ENCODE results near the gene SCNN1A. TPM values are rescaled to one million over a fixed set of nuclear protein-coding genes. Genes with fewer than 3 reads are reported as not detected.
A peak's percentile ranks its signal among the peaks of the same experiment; 100 is the strongest.

Gene SCNN1A
- total RNA-seq, 1 donor from 2014 or later = 20.3 TPM

DNA sequence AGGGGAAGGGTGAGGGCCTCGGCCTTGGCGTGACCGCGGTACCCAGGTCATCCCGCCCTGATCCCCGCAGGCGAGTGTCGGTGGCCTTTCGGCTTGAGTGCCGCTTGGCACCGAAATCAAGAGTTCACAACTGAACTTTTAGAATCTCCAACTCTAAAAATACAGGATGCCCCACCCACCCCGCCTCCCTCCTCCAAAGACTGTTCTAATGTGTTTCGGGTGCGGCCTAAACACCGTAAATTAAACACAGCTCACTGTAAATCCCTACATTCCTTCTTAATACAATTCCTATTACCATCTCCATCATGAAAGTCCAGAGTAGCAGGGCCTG, 11.4 kb downstream of the SCNN1A start:
- Mint-ChIP-seq H3K4me1 (peaks cover 13% of the 10 kb centered on the region), H3K36me3 (no peaks in the 10 kb centered on the region), H3K4me3 (peak overlapping the region; percentile 52), H3K27ac (peak overlapping the region; percentile 54), H3K9me3 (no peaks in the 10 kb centered on the region), H3K27me3 (ENCODE audit: low read depth) (no peaks in the 10 kb centered on the region)
- DNase-seq (ENCODE audit: low spot score in 2 of 2, unreplicated experiment in 2 of 2) = no peak
- TF ChIP-seq, protein P1, sequence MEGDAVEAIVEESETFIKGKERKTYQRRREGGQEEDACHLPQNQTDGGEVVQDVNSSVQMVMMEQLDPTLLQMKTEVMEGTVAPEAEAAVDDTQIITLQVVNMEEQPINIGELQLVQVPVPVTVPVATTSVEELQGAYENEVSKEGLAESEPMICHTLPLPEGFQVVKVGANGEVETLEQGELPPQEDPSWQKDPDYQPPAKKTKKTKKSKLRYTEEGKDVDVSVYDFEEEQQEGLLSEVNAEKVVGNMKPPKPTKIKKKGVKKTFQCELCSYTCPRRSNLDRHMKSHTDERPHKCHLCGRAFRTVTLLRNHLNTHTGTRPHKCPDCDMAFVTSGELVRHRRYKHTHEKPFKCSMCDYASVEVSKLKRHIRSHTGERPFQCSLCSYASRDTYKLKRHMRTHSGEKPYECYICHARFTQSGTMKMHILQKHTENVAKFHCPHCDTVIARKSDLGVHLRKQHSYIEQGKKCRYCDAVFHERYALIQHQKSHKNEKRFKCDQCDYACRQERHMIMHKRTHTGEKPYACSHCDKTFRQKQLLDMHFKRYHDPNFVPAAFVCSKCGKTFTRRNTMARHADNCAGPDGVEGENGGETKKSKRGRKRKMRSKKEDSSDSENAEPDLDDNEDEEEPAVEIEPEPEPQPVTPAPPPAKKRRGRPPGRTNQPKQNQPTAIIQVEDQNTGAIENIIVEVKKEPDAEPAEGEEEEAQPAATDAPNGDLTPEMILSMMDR (IDR thresholded peaks at IDR 0.05; ENCODE audit: unreplicated experiment) = no peak

DNA sequence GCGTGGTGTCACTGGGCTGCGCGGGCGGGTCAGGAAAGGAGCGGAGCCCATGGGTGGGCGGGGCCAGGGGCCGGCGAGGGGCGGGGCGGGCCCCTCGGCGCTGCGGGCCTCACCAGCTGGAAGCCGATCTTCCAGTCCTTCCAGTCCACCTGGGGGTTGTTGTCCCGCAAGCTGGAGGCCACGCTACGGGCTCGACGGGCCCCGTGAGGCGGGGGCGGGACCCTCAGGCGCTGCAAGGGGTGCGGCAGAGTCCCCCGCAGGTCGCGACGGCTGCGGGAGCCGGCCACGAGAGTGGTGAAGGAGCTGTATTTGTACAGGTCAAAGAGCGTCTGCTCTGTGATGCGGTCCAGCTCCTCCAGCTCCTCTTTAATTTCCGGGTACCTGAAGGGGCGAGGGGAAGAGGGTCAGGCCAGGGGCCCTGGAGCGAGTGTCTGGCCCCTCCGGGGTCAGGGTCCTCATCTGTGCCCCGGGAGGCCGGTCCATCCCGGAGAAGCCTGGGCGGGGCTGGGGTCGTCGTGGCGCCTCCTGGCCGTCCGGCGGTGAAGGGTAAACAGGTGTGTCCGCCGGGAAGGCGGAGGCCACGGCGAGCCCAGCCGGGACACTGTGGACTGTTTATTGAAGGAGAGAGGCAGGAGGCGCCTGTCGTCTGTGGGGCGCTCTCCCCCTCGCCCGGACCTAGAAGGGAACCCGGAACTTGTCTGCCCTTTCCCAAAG, 11.9 kb downstream of the SCNN1A start:
- H3K27me3 Mint-ChIP-seq (ENCODE audit: low read depth) = no peaks in the 10 kb centered on the region
- TF ChIP-seq, protein P1 (IDR thresholded peaks at IDR 0.05; ENCODE audit: unreplicated experiment) = no peak
- peak overlapping the region; percentile 52 for H3K4me3 Mint-ChIP-seq
- H3K9me3 Mint-ChIP-seq = no peaks in the 10 kb centered on the region
- peak in 1 of 2 experiments; percentile 58 for DNase-seq (ENCODE audit: low spot score in 2 of 2, unreplicated experiment in 2 of 2)
- peaks cover 13% of the 10 kb centered on the region for H3K4me1 Mint-ChIP-seq
- H3K27ac Mint-ChIP-seq = peak overlapping the region; percentile 50
- H3K36me3 Mint-ChIP-seq = no peaks in the 10 kb centered on the region

DNA sequence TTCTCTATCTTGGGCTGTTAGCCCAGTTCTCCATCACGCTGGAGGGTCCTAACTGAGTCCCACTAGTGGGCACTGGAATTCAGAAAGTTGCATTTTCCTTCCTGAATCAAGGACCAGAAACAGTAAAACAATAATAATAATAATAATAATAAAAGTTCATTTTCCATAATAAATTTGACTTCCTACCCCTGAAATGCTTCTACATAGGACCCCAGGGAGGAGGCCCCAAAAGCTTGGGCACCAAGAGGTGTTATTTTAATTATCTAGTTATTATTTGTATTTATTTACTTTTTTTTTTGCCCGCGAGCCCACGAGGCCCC, 12.4 kb downstream of the SCNN1A start:
- peaks cover 13% of the 10 kb centered on the region for H3K4me1 Mint-ChIP-seq
- H3K4me3 Mint-ChIP-seq = no peak overlapping the region
- no peak for DNase-seq (ENCODE audit: low spot score in 2 of 2, unreplicated experiment in 2 of 2)
- H3K27me3 Mint-ChIP-seq (ENCODE audit: low read depth) = no peaks in the 10 kb centered on the region
- H3K9me3 Mint-ChIP-seq = no peaks in the 10 kb centered on the region
- no peaks in the 10 kb centered on the region for H3K36me3 Mint-ChIP-seq
- no peak overlapping the region for H3K27ac Mint-ChIP-seq
- TF ChIP-seq, protein P1 (IDR thresholded peaks at IDR 0.05; ENCODE audit: unreplicated experiment) = no peak

DNA sequence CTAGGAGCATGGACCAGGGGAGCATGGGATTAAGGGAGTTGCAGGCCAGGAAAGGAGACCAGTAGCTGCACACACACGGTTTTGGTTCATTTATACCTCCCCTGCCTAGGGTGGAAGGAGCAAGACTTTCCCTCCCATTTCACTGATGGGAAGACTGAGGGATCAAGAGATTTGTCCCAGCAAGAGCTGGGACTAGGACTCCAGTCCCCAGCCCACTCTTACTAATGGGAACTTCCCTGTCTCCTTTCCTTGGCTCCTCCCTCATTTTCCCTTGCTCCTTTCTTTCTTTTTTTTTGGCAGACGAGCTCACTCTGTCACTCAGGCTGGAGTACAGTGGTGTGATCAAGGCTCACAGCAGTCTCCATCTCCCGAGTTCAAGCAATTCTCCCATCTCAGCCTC, 13.0 kb downstream of the SCNN1A start:
- Mint-ChIP-seq H3K4me1 (peaks cover 10% of the 10 kb centered on the region), H3K27me3 (ENCODE audit: low read depth) (no peaks in the 10 kb centered on the region), H3K4me3 (no peak overlapping the region)

DNA sequence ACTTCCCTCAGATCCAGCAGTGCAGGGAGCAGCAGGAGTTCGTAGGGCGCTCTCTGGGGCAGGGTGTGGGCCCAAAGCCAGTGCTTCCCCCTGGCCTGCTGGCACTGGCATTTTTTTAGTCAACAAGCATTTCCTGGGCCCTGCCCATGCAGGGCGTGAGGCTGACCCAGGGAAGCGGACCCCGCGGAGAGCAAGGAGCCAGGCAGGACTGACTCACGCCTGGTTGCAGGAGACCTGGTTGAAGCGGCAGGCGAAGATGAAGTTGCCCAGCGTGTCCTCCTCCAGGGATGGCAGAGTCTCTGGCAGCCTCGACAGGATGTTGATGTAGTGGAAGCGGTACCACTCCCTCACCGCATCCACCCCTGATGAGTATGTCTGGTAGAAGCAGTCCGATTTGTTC, 13.5 kb downstream of the SCNN1A start:
- peaks cover 7% of the 10 kb centered on the region for H3K4me1 Mint-ChIP-seq
- no peak overlapping the region for H3K27ac Mint-ChIP-seq
- H3K4me3 Mint-ChIP-seq = no peak overlapping the region
- H3K36me3 Mint-ChIP-seq = no peaks in the 10 kb centered on the region
- TF ChIP-seq, protein P1 (IDR thresholded peaks at IDR 0.05; ENCODE audit: unreplicated experiment) = no peak
- DNase-seq (ENCODE audit: low spot score in 2 of 2, unreplicated experiment in 2 of 2) = no peak
- H3K9me3 Mint-ChIP-seq = no peaks in the 10 kb centered on the region
- H3K27me3 Mint-ChIP-seq (ENCODE audit: low read depth) = no peaks in the 10 kb centered on the region

More for the DNA sequence above, 13.0 kb downstream of the SCNN1A start:
- Mint-ChIP-seq H3K27ac (no peak overlapping the region), H3K9me3 (no peaks in the 10 kb centered on the region), H3K36me3 (no peaks in the 10 kb centered on the region)
- TF ChIP-seq, protein P1 (IDR thresholded peaks at IDR 0.05; ENCODE audit: unreplicated experiment) = no peak
- no peak for DNase-seq (ENCODE audit: low spot score in 2 of 2, unreplicated experiment in 2 of 2)

All from mesothelial cell of epicardium (in vitro differentiated cells).